T-helper 9 cell (primary cell): Measurements from ENCODE around the gene CITED1.
"Not testable (repeated sequence)": the region's sequence is repeated elsewhere in the genome, so short reads cannot be mapped to it uniquely, and the experiment has no call there.

Experiments used
- DNase-seq: peaks from one replicate; pipeline ENCODE4 v3.0.0-alpha.2; 2020
- total RNA-seq, 2 donors: gene quantifications; one replicate each; lab custom pipeline; 2026; lab: John Stamatoyannopoulos, UW

The CITED1 gene
- 0 reads per million in 2 donors for total RNA-seq

- no peak for DNase-seq
These were observed at the start of gene CITED1 for GRCh38 chrX:72305286-72306084. CITED1 (minus strand) TSS chrX:72305914; CDS start chrX:72302869, 3,045 bp downstream.

- DNase-seq: no peak
These were observed 47.1 kb upstream of the CITED1 start for GRCh38 chrX:72352786-72353185.

GRCh38 chrX:72351606-72352334 lies 46.1 kb upstream of the CITED1 start:
- DNase-seq: no peak

GRCh38 chrX:72349190-72349589 lies 43.5 kb upstream of the CITED1 start:
- DNase-seq: no peak

DNA sequence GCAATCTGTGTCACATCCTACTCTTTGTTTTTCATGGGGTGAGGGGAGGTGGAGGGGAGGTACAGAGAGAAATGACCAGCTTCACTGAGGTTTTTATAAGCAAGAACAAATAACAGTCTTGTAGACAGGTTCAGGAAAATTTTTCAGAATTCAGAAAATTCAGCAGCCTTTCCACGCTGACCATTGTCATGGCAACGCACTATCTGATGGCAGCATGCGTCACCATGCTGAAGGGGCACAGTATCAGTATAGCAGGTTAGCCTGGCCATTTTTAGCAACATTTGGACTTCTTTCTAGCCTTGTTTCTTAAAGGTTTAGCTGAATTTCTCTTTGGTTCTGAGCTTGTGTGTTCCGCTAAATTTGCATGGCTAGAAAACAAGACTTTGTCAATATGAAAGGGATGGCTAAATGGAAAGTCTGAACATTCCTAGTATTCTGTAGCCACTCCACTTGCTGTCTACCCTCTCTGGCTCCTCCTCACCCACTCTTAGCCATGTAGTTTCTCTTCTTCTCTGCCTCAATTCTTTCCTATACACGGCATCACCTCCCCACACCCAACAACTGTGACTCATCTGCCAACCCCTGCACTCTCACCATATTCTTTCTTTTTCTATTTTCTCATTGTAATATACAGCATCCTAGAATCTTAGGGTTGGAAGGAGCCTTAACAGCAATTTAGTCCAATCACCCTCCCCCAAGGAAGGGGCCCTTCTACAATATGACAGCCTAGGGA lies 42.7 kb upstream of the CITED1 start:
- no peak for DNase-seq

- no peak for DNase-seq
These were observed 41.7 kb upstream of the CITED1 start for GRCh38 chrX:72347366-72347765.

- DNase-seq: no peak
These were observed 40.7 kb upstream of the CITED1 start for GRCh38 chrX:72346302-72346949.

DNA sequence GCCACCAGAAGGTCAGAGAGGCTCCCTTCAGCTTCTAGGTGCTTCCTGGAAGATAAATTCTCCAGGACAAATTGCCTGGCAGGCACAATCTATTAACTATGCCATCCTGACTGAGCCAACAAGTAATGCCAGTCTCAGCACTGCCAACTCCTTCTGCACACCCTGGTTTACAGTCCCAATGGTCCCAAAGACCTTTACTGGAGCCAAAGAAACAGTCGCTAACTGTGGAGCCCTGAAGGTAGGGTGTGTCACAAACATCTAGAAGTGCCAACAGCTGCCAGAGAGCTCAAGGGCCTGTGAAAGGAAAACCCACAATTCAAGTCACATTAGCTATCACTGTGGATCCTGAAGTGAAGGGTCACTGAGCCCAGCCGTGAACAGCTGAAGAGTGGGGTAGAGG lies 34.9 kb upstream of the CITED1 start:
- DNase-seq: no peak

DNA sequence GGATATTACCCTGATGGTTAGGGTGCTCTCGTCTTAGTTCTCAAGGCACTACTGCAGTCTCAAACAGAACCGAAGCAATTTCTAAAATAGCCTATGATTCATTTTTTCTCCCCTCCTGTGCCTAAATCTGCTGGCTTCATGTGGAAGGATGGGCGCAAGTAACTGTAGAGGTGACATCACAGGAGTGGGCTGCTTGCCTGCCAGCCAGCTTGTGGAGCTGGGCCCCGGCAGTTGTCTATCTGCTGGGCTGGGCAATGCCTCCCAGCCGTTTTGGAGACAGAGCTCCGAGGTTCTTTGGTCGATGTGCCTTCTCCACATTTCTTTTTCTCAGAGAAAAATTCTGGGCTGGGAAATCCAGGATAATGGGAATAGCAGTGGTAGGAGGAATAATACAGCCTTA lies 34.3 kb upstream of the CITED1 start:
- no peak for DNase-seq

DNA sequence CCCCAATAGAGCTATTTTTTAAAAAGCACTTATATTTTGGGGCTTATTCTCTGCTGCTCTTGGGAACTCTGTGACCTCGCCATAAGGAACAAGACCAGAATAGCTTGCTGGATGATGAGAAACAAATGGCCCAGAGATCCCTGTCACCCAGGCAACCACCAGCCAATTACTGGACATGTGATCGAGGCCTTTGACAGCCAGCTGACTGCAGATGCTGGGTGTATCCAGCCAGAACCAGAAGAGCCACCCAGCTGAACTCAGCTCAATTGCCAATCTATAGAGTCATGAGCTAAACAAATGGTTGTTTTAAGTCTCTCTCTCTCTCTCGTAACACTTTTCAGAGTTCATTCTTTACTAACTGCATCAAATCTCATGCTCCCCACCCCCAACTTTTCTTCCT lies 24.4 kb upstream of the CITED1 start:
- DNase-seq: no peak

GRCh38 chrX:72326605-72327300 lies 21.0 kb upstream of the CITED1 start:
- DNase-seq: no peak

GRCh38 chrX:72319651-72320050 lies 13.9 kb upstream of the CITED1 start:
- DNase-seq: not testable (repeated sequence)

GRCh38 chrX:72317139-72317538 lies 11.4 kb upstream of the CITED1 start:
- DNase-seq: no peak

DNA sequence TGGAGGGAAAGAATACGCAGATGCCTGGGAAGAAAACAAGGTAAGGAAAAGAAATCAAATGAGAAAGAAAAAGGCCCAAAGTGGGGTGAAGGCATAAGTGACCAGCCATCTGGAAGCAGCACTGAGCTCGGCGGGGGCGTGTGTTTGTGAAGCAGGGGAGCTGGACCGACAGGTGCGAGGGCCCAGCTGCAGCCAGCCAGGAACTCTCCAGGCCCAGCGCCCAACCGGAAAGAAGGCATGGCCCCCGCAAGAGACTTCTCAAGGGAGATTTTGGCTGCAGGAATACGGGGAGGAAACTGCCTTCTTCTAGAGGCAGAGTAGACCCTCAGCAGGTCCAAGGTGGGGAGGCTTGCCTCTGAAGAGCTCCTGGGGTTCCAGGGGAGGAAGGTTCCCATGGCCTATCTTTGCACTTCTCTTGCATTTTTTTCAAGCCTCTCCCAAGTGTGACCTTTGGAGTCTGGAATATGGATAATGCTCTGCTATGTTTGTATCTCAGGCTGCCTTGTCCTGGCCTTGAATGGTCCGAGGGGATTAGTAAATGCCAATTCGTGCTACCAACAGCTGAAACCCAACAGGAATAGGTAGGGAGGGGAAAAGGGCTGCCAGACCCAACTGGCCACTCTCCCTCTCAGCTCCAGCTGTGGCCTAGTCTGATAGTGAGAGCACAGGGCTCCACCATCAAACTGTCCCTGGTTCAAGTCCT lies 10.8 kb upstream of the CITED1 start:
- DNase-seq: no peak

DNA sequence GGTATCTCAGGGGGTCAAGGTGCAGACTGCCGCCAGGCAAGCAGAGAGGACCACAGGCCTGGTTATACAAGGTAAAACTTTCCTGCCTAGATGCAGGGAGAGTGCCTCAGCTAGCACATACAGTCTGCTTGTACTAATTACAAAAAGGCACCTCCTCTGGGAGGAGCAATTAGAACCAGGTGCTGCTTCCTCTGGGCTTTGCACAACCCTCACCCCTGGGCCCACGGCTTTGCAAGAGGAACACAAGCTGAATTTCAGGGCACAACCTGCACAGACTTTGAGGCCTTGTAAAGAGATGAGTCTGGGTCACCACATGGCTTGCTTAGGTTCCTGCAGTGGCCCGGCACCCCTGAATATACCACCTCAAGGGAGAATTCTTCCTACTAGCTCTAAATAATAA lies 9.2 kb upstream of the CITED1 start:
- DNase-seq: no peak

GRCh38 chrX:72313707-72314641 lies 8.3 kb upstream of the CITED1 start:
- DNase-seq: no peak

DNA sequence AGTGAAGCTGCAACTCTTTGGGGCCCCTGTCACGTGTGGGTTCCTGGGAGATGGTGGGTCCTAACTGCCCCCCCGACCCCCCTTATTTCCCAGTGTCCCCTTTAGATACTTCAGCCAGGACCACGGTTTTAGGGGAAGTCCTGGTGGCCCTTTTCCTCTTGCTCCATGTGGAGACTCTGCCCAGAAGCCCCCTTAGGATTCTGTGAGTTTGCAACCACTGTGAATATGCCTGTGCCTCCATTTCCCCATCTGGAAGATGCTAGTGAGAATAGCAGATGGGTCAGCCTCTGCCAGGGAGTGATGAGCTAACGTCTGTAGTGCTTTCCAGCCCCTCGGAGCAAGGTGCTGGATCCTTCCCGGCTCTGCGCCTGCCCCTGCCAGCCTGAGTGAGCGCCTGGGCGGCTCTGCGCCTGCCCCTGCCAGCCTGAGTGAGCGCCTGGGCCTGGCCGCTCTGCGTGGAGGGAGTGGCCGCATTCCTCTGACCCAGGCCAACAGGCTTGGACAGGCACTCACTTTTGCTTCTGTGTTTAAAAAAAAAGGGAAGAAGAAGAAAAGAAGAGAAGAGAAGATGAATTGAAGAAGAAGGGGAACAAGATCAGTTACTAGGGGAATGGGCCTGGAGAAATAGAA lies 6.7 kb upstream of the CITED1 start:
- no peak for DNase-seq

DNA sequence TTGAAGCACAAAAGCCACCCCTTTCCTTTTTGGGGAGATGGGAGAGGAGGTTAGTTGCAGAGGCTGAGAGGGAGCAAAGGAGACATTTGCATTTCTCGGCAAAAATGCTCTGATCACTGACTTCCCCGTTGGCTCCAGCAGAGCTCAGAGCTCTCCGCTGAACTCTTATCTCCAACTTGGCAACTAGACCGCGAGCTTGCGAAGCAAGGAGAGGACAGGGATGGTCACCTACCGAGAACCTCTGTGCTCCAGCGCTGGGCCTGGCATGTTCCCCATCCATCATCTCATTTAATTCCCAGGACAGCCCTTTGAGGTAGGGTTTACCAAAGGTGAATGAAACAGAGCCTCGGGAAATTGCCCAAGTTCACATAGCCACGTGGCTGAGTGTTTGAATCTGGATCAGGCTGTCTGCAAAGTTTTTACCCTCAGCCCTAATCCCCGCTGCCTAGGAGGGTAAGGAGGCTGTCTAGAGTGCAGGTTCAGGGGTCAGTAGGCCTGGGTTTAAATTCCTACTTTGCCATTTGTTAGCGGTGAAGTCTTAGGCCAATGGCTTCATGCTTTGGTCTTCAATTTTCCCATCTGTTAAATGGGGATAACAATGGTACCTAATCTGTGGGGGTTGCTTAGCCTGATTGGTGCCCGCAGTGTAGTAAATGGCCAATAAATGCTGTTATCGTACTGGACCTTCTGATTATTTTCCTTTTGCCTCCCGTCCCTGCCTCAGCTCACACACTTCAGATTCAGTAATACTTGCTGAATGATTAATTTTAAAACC lies 3.8 kb upstream of the CITED1 start:
- DNase-seq: no peak
